HG02763 (cell line): Measurements from ENCODE around the gene CFAP126.
"Not testable (repeated sequence)": the region's sequence is repeated elsewhere in the genome, so short reads cannot be mapped to it uniquely, and the experiment has no call there.

Source experiments
- ATAC-seq: cut with Tn5 transposase; IDR thresholded peaks from one replicate; pipeline ENCODE4 v1.9.1; 2021; ENCODE audit warnings: mild to moderate bottlenecking, moderate library complexity; ENCODE audit not compliant: unreplicated experiment

The CFAP126 gene

GRCh38 chr1:161382214-161383019 lies 14.7 kb upstream of the CFAP126 start:
- no peak for ATAC-seq

- ATAC-seq: no peak
Observed at GRCh38 chr1:161381707-161382106, 14.0 kb upstream of the CFAP126 start.

GRCh38 chr1:161379071-161379470 lies 11.4 kb upstream of the CFAP126 start:
- ATAC-seq: no peak

GRCh38 chr1:161378014-161378413 lies 10.3 kb upstream of the CFAP126 start:
- no peak for ATAC-seq

GRCh38 chr1:161374373-161374772 lies 6.7 kb upstream of the CFAP126 start:
- no peak for ATAC-seq

GRCh38 chr1:161373442-161373841 lies 5.8 kb upstream of the CFAP126 start:
- no peak for ATAC-seq

- no peak for ATAC-seq
Observed at GRCh38 chr1:161365207-161365606, 2.5 kb downstream of the CFAP126 start.

- ATAC-seq: no peak
Observed at GRCh38 chr1:161364332-161364731, 3.3 kb downstream of the CFAP126 start.

- ATAC-seq: no peak
Observed at GRCh38 chr1:161359291-161359690, 8.4 kb downstream of the CFAP126 start.

- ATAC-seq: no peak
Observed at GRCh38 chr1:161357073-161357472, 10.6 kb downstream of the CFAP126 start.

GRCh38 chr1:161351482-161351881 lies 16.2 kb downstream of the CFAP126 start:
- ATAC-seq: no peak

GRCh38 chr1:161350671-161351070 lies 17.0 kb downstream of the CFAP126 start:
- ATAC-seq: no peak

- no peak for ATAC-seq
Observed at GRCh38 chr1:161342821-161343220, 24.9 kb downstream of the CFAP126 start.

GRCh38 chr1:161342177-161342576 lies 25.5 kb downstream of the CFAP126 start:
- ATAC-seq: no peak

GRCh38 chr1:161335796-161336195 lies 31.9 kb downstream of the CFAP126 start:
- ATAC-seq: no peak

GRCh38 chr1:161333166-161333565 lies 34.5 kb downstream of the CFAP126 start:
- no peak for ATAC-seq

- ATAC-seq: no peak
Observed at GRCh38 chr1:161330346-161330745, 37.3 kb downstream of the CFAP126 start.

GRCh38 chr1:161324020-161324419 lies 43.7 kb downstream of the CFAP126 start:
- ATAC-seq: no peak

GRCh38 chr1:161315841-161316674 lies 51.6 kb downstream of the CFAP126 start:
- not testable (repeated sequence) for ATAC-seq
